GM23338 (cell line): ENCODE results near the gene BZW2. TPM values are rescaled to one million over a fixed set of nuclear protein-coding genes. Genes with fewer than 3 reads are reported as not detected.

ENCODE experiments used
- ATAC-seq: fragments of 200-7000 bp; cut with Tn5 transposase; 3 replicates; pipeline ENCODE4 v1.9.1; 2020
- DNase-seq: peaks from one replicate; pipeline ENCODE4 v3.0.0-alpha.2; 2015; ENCODE audit warnings: low spot score
- H2AFZ ChIP-seq: fragments of 200-600 bp; sonication (generic); 2 replicates; pipeline ENCODE4 v1.8.0; 2016; ENCODE audit warnings: antibody characterized with exemption, mild to moderate bottlenecking, moderate library complexity
- H3F3A ChIP-seq: fragments of 200-600 bp; sonication (generic); replicated peaks from 2 replicates; pipeline ENCODE4 v1.8.0; 2017; ENCODE audit warnings: antibody characterized with exemption, mixed run types, low read depth
- H3K27ac ChIP-seq: fragments of 200-600 bp; sonication (generic); 2 replicates; pipeline ENCODE4 v1.6.1; 2016; ENCODE audit warnings: low read depth
- H3K27me3 ChIP-seq: fragments of 200-600 bp; sonication (generic); 2 replicates; pipeline ENCODE4 v1.8.0; 2016; ENCODE audit warnings: mild to moderate bottlenecking, mixed run types, moderate library complexity; ENCODE audit not compliant: insufficient read depth
- H3K36me3 ChIP-seq: fragments of 200-600 bp; sonication (generic); 2 replicates; pipeline ENCODE4 v1.8.0; 2016; ENCODE audit warnings: mild to moderate bottlenecking; ENCODE audit not compliant: insufficient read depth
- H3K4me1 ChIP-seq: fragments of 200-600 bp; sonication (generic); 2 replicates; pipeline ENCODE4 v1.8.0; 2016; ENCODE audit warnings: mild to moderate bottlenecking, moderate library complexity; ENCODE audit not compliant: insufficient read depth
- H3K4me2 ChIP-seq: fragments of 200-600 bp; sonication (generic); 2 replicates; pipeline ENCODE4 v1.7.1; 2017; ENCODE audit warnings: mixed run types
- H3K4me3 ChIP-seq: fragments of 200-600 bp; sonication (generic); 2 replicates; pipeline ENCODE4 v1.6.1; 2016; ENCODE audit warnings: mixed run types
- H3K79me2 ChIP-seq: fragments of 200-600 bp; sonication (generic); replicated peaks from 2 replicates; pipeline ENCODE4 v1.8.0; 2017; ENCODE audit warnings: mild to moderate bottlenecking; ENCODE audit not compliant: insufficient read depth
- H3K9me2 ChIP-seq: fragments of 200-600 bp; sonication (generic); 2 replicates; pipeline ENCODE4 v1.8.0; 2017; ENCODE audit not compliant: insufficient read depth
- H4K20me1 ChIP-seq: fragments of 200-600 bp; sonication (generic); replicated peaks from 2 replicates; pipeline ENCODE4 v1.8.0; 2017; ENCODE audit warnings: mild to moderate bottlenecking; ENCODE audit not compliant: insufficient read depth
- H3K27ac Mint-ChIP-seq: 2 replicates; pipeline ENCODE4 v1.8.0; 2020; ENCODE audit warnings: inconsistent platforms, mild to moderate bottlenecking, moderate library complexity, mixed read lengths
- H3K27me3 Mint-ChIP-seq: 3 replicates; pipeline ENCODE4 v1.8.0; 2022; ENCODE audit warnings: low read depth, mild to moderate bottlenecking, moderate library complexity, mixed read lengths, inconsistent platforms; ENCODE audit not compliant: insufficient read depth, poor library complexity
- H3K36me3 Mint-ChIP-seq: 3 replicates; pipeline ENCODE4 v1.8.0; 2021; ENCODE audit warnings: low read depth, mild to moderate bottlenecking, inconsistent platforms, moderate library complexity, mixed read lengths
- H3K4me1 Mint-ChIP-seq: 3 replicates; pipeline ENCODE4 v1.8.0; 2020; ENCODE audit warnings: mild to moderate bottlenecking, inconsistent platforms, mixed read lengths
- H3K4me3 Mint-ChIP-seq: 3 replicates; pipeline ENCODE4 v1.8.0; 2021; ENCODE audit warnings: moderate library complexity, mild to moderate bottlenecking, inconsistent platforms, mixed read lengths
- H3K9me3 Mint-ChIP-seq: 3 replicates; pipeline ENCODE4 v1.8.0; 2020; ENCODE audit warnings: moderate library complexity, mild to moderate bottlenecking, inconsistent platforms, mixed read lengths
- CREB1 ChIP-seq: fragments of 250-450 bp; sonication (Bioruptor Pico); IDR thresholded peaks from 2 replicates; pipeline ENCODE4 v1.5.0; 2020; ENCODE audit warnings: low read depth, mild to moderate bottlenecking, moderate library complexity
- CTCF ChIP-seq, 2 experiments: fragments of 200-600 bp in 1 of 2; sonication (generic) in 1 of 2; conservative IDR thresholded peaks; 2 replicates each; pipeline versions ENCODE4 v1.5.1 to v1.6.1; 2016 to 2017; ENCODE audit warnings: antibody characterized with exemption in 2 of 2, low read depth in 2 of 2, mild to moderate bottlenecking in 2 of 2, moderate library complexity in 1 of 2
- ETS1 ChIP-seq: IDR thresholded peaks from 2 replicates; pipeline ENCODE4 v1.6.1; 2016; ENCODE audit warnings: antibody characterized with exemption
- JUNB ChIP-seq: IDR thresholded peaks from one replicate; pipeline ENCODE4 v1.6.1; 2016; ENCODE audit warnings: antibody characterized with exemption; ENCODE audit not compliant: unreplicated experiment
- POLR2AphosphoS5 ChIP-seq: IDR thresholded peaks from 2 replicates; pipeline ENCODE4 v1.6.1; 2016; ENCODE audit warnings: antibody characterized with exemption, low read depth
- REST ChIP-seq: IDR thresholded peaks from one replicate; pipeline ENCODE4 v1.6.1; 2018; ENCODE audit warnings: antibody characterized with exemption; ENCODE audit not compliant: unreplicated experiment
- STAT1 ChIP-seq: IDR thresholded peaks from one replicate; pipeline ENCODE4 v1.6.1; 2016; ENCODE audit warnings: antibody characterized with exemption; ENCODE audit not compliant: unreplicated experiment
- ZNF114 ChIP-seq: fragments of 250-450 bp; sonication (Bioruptor Pico); IDR thresholded peaks from 2 replicates; pipeline ENCODE4 v1.5.0; 2020; ENCODE audit warnings: mild to moderate bottlenecking, moderate library complexity
- ZNF462 ChIP-seq: fragments of 250-450 bp; sonication (Bioruptor Pico); IDR thresholded peaks from 2 replicates; pipeline ENCODE4 v1.5.0; 2020; ENCODE audit warnings: mild to moderate bottlenecking, moderate library complexity
- polyA plus RNA-seq: library from polyadenylated mRNA; unstranded; fragments of >200 nt; fragmentation: Nextera tagmentation; extraction: Ambion mirVana; gene quantifications from 2 replicates; pipeline ENCODE4 v1.2.1, GENCODE V29; 2016
- total RNA-seq: library from RNA; depleted of rRNA; stranded (reverse); fragments of >200 nt; shearing (Covaris generic); gene quantifications from 2 replicates; pipeline ENCODE4 v1.2.3, GENCODE V29; 2014

BZW2 gene
- total and polyA plus RNA-seq, 2 experiments from 2014 or later: 88.8 to 108 TPM

GRCh38 chr7:16652240-16652583 lies 6.2 kb downstream of the BZW2 start (continued):
- TF ChIP-seq ZNF462 (no peak), CTCF (conservative IDR thresholded peaks at IDR 0.05; ENCODE audit: low read depth in 2 of 2) (no peak)

- no peak overlapping the region for H3K4me3 Mint-ChIP-seq
- H3K27ac ChIP-seq: no peak overlapping the region
- peaks cover 100% of the 10 kb centered on the region for H3K79me2 ChIP-seq
- no peak for ATAC-seq
- no peak overlapping the region for H3K4me3 ChIP-seq
- H3K9me2 ChIP-seq: no peaks in the 10 kb centered on the region
- no peaks in the 10 kb centered on the region for H3F3A ChIP-seq
- peaks cover 59% of the 10 kb centered on the region for H4K20me1 ChIP-seq
- no peak for DNase-seq
- no peaks in the 10 kb centered on the region for H3K36me3 ChIP-seq
- no peaks in the 10 kb centered on the region for H3K9me3 Mint-ChIP-seq
- H3K4me1 ChIP-seq: peaks cover 31% of the 10 kb centered on the region
- no peaks in the 10 kb centered on the region for H3K27me3 Mint-ChIP-seq
- peaks cover 53% of the 10 kb centered on the region for H3K4me1 Mint-ChIP-seq
- H3K27ac Mint-ChIP-seq: no peak overlapping the region
- no peak overlapping the region for H3K4me2 ChIP-seq
- no peak overlapping the region for H2AFZ ChIP-seq
- no peaks in the 10 kb centered on the region for H3K36me3 Mint-ChIP-seq
- H3K27me3 ChIP-seq: no peaks in the 10 kb centered on the region
- TF ChIP-seq STAT1 (no peak), CREB1 (CRISPR knock-in tag) (no peak), ZNF114 (no peak), JUNB (no peak), CTCF (conservative IDR thresholded peaks at IDR 0.05; ENCODE audit: low read depth in 2 of 2) (no peak), POLR2AphosphoS5 (no peak), ETS1 (no peak), REST (no peak)
Observed at GRCh38 chr7:16652888-16653287, 6.9 kb downstream of the BZW2 start.
